ENCODE data around the gene SLCO3A1. TPM values are rescaled to one million over a fixed set of nuclear protein-coding genes. Genes with fewer than 3 reads are reported as not detected.

The SLCO3A1 gene
- total RNA-seq, 1 donor from 2014 or later: 46.6 TPM

DNA sequence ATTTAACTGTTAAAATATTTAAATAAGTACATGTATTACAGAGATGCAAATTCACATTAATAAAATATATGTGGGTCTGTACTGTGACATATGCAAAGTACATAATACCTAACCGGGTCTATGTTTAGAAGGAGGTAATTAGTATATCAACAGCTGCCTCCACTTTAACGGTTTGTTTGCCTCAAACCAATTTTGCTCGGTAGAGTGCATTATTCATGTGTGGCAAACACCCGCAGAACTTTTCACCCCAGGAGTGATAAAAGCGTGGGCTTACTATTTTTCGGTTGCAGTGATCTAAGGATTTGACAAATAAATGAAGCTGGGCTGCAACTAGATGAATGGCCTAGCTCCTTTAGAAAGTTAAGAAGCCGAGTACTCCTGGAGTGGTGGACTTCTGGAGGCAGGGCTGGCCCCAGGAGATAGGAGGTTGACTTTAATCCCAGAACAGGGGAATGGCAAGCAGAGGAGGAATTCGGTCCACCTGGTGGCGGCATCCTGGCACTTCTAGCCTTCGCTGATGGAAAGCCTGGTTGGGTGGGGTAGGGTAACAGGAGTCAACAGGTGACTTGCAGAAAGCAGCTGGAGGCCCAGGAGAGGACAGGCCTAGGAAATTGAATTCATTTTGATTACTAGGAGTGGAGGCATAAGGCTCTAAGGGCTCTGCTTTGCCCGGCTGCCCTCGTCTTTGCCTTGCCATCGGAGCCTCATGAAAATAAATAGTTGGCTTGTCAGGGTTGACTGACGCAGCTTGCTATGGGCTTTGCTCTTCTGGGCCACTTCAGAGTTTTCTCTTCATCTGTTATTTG, 2.4 kb downstream of the SLCO3A1 start:
- ATAC-seq (ENCODE audit: poor library complexity) (no peak), DNase-seq (no peak)
- intact Hi-C loops (cut with DNase I): no loop called here

DNA sequence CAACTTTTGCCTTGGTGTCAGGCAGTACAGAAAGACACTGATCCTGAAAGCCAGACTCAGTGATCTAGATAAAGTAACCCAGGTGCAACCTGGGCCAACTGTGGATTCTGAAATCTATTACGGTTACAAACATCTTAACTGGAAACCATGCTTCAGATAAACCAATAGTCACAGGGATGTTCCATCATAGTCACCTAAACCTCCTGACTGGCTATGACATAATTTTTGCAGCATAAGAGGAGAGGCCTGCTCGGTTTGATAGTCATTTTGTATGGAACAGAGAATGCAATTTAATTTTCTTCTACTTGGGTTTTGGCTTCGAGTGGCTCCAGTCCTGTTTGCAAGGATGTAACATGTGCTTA, 3.7 kb downstream of the SLCO3A1 start:
- ATAC-seq (ENCODE audit: poor library complexity) (no peak), DNase-seq (no peak)
- intact Hi-C loops (cut with DNase I): no loop called here

DNA sequence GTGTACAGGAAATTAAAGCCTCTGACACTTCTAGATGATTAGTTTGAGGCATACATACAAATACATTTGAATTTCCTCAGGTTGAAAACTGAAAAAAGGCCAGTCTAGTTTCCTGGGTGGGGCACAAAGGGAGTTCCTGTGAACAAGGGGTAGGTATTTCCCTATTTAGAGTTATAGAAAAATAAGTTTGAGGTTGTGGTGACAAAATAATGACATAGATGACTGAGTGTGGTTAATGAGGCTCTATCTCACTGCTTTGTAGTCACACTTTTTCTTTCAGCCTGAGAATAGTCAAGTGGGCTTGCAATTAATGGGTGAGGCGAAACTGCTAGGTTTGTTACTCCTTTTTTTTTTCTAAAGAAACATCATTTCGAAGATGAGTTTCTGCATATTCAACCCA, 4.3 kb downstream of the SLCO3A1 start:
- intact Hi-C loops (cut with DNase I): no loop called here
- ATAC-seq (ENCODE audit: poor library complexity) (no peak), DNase-seq (no peak)

DNA sequence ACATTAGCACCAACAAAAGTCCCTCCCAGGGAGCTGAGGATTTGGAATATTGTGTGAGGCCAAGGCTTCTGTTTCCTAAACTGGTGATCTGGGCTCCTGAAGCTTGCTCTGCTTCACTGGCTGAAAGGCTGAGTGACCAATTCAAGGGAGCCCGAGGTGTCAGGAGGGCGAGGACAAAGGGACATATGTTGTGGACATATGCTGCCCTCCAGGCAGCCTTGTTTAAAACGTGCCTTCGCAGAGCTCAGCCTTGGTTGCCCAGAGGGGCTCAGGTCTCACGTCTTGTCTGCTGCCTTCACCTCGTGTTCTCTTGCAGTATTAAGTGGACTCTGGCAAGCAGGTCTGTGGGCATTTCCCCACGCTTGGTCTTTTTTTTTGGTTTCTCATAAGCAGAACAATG, 7.0 kb downstream of the SLCO3A1 start:
- intact Hi-C loops (cut with DNase I): loop anchor here (5.0 kb wide), 1 partner anchor 82 kb away; no protein-coding TSS in a partner anchor
- no peak for DNase-seq
- ATAC-seq (ENCODE audit: poor library complexity): no peak

DNA sequence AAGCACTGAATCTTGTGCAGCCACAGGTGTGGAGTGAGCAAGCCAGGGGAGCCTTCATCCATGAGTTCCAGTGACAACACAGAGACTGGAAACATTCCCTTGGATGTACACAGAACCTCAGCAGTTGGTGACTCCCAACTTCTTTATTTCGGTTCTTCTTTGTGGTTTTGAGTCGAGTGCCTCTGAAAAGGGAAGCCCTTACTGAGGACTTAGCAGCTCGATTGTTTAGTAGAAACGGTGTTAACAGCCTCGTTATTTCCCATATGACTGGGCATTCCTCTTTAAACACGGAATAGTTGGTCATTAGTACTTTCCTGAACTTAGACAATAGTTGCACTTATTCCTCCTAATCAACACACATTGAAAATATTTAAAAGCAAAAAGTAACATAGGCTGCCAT, 7.7 kb downstream of the SLCO3A1 start:
- intact Hi-C loops (cut with DNase I): loop anchor here (5.0 kb wide), 1 partner anchor 81 kb away; no protein-coding TSS in a partner anchor
- ATAC-seq (ENCODE audit: poor library complexity) (no peak), DNase-seq (no peak)

DNA sequence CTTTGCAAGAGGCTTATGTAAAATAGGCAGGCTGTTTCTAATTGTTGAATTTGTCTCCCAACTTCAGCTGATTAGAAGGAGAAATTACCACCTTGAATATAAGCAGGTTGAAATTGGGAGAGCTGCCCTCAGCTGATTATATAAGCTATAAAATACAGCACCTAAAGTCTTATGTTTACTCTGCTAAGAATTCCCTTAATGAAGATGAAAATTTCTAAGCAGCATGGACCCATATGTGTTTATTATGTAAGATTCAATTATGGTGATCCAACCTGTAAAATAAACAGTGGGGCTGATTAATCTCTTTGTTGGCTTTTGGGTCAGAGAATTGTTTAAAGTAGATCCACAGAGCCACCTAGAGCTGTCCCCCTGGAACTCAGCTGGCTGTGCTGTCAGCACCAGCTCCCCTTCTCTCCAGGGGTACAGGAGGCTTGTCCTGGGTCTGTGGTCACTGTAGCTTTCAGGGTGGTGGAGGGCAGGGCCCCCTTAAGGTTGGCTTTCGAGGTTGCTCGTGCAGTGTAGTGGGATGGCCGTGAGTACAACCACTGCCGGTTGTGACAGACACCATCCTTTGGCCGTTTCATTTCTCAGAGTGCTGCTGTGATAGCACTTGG, 9.5 kb downstream of the SLCO3A1 start:
- intact Hi-C loops (cut with DNase I): loop anchor here (5.0 kb wide), 1 partner anchor 79 kb away; no protein-coding TSS in a partner anchor
- ATAC-seq (ENCODE audit: poor library complexity): no peak

DNA sequence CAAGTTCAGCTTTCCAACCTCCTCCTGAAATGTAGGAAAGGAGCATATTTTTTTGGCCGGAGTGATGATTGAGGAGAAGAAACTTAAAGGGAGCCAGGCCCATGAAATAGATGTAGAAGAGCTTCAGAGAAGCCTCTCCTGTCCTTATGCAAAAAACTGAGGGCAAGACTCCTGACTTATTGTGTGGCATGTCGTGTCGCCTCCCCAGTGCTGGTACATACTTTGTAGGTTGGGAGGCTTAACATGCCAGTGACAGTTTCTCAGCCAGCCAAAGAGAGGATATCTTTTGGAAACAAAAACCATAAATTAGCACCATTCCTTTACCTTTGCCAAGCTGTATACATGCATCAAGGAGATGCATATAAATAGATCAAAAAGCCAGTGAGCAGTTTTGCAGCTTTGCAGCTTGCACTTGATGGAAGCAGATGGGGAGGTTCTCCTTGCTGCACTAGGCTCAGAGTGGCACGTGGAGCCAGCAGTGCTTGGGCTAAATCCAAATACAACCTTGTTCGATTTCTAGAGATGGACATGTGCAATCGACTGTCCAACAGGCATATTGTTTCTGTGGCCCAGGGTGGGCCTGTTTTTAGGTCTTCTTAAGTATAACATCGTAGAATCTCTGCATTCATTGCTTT, 10.2 kb downstream of the SLCO3A1 start:
- no peak for ATAC-seq (ENCODE audit: poor library complexity)
- intact Hi-C loops (cut with DNase I): loop anchor here (5.0 kb wide), 1 partner anchor 79 kb away; no protein-coding TSS in a partner anchor

More for the DNA sequence above, 9.5 kb downstream of the SLCO3A1 start:
- no peak for DNase-seq

DNA sequence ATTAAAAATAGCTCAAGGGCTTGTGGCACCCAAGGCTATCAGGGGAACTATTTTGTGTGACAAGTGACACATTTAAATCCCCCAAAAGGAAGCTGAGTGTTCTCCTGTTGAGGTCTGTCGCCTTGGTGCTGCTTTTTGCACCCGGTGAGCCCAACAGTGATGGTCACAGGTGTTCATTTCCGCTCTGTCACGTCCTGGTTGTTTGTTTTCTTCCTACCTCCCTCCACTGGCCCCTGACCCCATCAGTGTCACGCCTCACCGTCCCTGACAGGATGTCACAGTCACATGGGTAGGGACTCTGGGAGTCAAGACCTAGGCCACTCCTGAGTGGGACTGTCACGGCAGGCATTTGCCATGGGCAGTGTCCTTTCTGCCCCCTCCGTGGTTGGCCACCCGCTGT, 11.2 kb downstream of the SLCO3A1 start:
- ATAC-seq (ENCODE audit: poor library complexity) (peak; percentile 36), DNase-seq (no peak)
- intact Hi-C loops (cut with DNase I): loop anchor here (5.0 kb wide), 1 partner anchor 78 kb away; no protein-coding TSS in a partner anchor

More for the DNA sequence above, 10.2 kb downstream of the SLCO3A1 start:
- DNase-seq: no peak

DNA sequence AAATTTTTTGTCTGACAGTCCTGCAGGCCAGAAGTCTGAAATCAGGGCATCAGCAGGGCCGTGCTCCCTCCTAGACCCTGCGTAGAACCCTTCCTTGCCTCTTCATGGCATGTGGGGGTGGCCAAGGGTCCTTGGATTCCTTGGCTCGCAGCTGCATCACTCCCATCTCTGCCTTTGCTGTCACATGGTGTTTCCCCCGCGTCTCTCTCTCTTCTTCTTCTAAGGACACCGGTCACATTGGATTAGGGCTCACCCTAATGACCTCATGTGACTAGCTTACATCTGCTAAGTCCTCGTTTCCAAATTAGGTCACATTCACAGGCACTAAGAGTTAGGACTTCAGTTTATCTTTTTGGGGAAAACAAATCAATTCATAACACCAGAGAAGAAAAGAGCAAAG, 12.0 kb downstream of the SLCO3A1 start:
- ATAC-seq (ENCODE audit: poor library complexity) (no peak), DNase-seq (no peak)
- intact Hi-C loops (cut with DNase I): no loop called here

DNA sequence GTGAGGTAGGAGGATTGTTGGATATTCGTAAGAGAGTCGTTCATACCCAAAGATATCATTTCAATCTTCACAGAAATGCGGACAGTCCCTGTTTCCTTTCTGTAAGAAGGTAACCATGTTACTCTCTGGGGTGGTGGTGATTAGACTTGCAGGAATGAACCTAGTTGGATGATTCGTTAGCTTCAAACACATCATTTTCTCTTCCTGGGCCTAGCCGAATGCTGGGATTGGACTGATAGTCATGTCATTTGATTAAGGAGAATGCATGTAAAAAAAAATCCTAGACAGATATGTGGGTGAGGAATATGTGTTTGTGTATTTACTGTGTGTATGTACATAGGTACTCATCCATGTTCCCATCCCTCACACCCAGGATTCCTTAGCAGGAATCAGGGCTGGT, 12.4 kb downstream of the SLCO3A1 start:
- intact Hi-C loops (cut with DNase I): loop anchor here (2.0 kb wide), 1 partner anchor 53 kb away; no protein-coding TSS in a partner anchor
- no peak for ATAC-seq (ENCODE audit: poor library complexity)
- DNase-seq: no peak

DNA sequence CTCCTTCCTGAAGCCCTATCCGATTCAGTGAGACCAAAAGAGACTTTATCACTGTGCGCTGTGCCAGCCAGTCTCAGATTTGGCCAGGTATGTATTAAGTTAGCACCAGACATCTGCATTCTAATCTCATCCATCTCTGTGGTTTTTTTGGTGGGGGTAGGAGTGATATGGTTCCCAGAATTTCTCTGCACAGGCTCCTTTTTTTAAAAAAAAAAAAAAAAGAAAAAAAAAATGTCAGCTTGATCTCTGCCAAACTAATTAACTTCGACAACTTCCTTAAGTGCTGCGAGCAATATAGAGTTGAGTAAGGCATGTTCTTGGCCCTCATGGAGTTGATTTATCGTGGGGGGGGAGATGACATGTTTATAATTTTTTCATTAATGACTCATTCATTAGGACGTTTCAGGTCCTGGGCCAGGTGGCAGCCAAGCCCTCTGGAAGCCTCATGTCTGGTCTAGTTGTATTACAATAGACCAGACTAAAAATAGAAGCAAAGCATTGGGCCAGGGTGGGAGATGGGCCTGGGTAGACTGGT, 12.9 kb downstream of the SLCO3A1 start:
- DNase-seq: peak; percentile 62
- intact Hi-C loops (cut with DNase I): loop anchor here (2.0 kb wide), 1 partner anchor 52 kb away; no protein-coding TSS in a partner anchor
- ATAC-seq (ENCODE audit: poor library complexity): peak; percentile 40

DNA sequence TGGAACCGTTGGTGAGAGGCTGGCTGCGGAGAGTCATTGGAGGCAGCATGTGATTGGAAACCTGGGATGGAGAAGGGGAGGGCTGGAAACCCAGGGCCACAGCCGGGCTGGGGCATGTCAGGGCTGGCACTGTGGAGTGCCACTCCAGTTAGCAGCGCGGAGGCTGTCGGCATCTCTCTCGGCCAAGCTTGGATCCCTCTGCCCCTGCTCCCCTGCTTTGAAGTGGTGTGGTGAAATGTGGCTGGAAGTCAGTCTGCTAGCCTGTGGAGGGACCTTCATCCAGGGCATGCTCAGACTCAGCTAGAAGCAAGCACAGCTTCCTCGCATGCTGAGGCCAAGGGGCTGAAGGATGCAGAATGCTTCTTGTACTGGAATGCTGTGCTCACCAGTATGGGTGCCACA, 13.5 kb downstream of the SLCO3A1 start:
- intact Hi-C loops (cut with DNase I): loop anchor here (2.0 kb wide), 1 partner anchor 52 kb away; no protein-coding TSS in a partner anchor
- peak; percentile 81 for DNase-seq
- ATAC-seq (ENCODE audit: poor library complexity): peak; percentile 85

DNA sequence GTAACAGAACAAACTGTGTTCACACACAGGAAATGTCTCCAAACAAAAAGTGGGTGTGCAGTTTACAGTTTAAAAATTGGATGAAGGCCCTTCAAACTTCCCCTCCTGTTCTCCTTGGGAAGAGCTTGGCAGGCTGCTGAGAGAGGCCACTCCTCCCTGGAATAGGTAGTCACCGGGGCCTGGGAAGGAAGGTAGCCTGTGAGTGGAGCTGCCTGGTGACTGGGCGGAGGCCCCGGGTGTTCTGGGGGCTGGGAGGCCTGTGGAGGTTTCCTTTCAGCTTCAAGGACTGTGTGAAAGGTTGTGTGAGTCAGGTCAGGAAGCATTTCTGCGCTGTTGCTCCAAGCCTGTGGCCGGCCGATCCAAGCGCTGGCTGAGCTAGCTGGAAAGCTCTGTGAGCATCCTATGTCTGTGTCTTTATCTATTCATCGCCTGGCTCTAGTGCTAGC, 14.1 kb downstream of the SLCO3A1 start:
- peak; percentile 64 for ATAC-seq (ENCODE audit: poor library complexity)
- DNase-seq: peak; percentile 78
- intact Hi-C loops (cut with DNase I): loop anchor here (2.0 kb wide), 1 partner anchor 51 kb away; no protein-coding TSS in a partner anchor

DNA sequence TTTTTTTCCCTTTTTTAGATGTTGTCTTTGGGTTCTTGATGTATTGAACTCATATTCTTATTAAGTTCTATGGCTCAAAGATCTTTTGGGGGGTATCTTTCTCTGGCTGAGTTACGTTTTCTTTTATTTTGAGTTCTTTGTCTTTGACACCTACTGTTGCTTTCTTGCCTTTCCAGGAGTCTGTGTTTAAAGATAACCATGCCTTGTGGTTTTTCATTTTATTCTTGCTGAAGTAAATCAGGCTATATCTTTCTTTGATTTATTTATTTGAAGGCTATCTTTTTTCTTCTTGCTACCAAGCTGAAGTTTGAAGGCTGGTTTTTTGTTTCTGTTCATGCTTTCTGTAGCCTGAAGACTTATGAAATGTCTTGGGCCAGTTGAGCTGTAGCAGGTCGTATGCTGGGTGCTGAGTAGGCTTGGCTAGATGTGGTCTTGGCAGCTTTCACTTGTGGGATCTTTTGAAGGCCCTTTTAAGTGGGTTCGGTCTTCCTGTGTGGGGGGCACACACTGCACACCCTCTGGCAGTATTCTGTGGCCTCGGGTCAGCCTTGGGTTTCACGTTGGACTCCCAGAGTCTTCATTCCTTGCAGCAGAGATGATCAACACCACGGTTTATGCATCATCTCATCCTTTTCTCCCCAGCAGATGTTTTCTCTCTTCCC, 17.5 kb downstream of the SLCO3A1 start:
- intact Hi-C loops (cut with DNase I): no loop called here
- no peak for ATAC-seq (ENCODE audit: poor library complexity)
- no peak for DNase-seq

DNA sequence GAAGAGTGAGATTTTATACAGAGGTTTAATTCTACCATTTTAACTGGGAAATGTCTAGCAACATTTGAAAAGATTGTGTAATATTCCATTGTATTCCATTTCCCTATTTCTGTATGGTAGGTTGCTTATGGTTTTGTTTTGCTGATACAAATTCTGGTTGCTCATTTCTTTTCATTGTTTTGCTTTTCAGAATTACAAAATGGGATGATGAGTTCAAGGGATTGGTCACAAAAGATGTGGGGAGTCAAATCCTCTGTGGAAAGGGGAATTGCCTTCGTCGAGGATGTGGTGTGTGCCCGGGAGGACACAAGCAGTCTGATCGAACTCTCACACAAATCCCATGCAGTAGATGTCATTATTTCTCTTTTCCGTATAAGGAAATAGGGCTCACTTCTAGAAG, 18.3 kb downstream of the SLCO3A1 start:
- no peak for ATAC-seq (ENCODE audit: poor library complexity)
- no peak for DNase-seq
- intact Hi-C loops (cut with DNase I): no loop called here

DNA sequence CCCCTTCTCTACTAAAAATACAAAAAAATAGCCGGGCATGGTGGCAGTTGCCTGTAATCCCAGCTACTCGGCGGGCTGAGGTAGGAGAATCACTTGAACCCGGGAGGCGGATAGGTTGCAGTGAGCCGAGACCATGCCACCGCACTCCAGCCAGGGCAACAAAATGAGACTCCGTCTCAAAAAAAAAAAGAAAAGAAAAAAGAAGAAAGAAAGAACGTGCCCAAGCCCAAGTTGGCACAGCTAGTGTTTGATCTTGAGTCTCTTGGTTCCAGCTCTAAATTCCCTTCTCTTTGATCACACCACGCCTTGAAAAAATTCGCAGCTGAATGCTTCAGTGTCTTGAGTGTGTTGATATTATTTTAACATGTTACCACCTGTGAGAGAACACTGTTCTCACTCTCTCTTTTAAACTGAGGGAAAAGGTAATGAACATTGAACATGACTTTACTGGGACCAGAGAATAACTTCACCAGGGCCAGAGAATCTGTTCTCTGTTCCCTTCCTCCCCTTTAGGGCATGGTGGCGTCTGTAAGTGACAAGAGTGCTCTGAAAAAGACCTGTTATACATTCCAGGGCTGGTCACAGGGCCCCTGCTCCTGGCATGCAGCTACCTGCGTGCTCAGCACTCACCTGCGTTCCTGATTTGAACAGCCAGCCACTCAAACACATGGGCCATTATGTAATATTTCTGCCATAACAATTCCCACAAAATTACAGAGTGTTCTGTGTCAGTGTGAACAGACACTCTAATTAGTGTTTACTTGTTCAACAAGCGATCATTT, 19.0 kb downstream of the SLCO3A1 start:
- DNase-seq (no peak), ATAC-seq (ENCODE audit: poor library complexity) (no peak)
- intact Hi-C loops (cut with DNase I): no loop called here

DNA sequence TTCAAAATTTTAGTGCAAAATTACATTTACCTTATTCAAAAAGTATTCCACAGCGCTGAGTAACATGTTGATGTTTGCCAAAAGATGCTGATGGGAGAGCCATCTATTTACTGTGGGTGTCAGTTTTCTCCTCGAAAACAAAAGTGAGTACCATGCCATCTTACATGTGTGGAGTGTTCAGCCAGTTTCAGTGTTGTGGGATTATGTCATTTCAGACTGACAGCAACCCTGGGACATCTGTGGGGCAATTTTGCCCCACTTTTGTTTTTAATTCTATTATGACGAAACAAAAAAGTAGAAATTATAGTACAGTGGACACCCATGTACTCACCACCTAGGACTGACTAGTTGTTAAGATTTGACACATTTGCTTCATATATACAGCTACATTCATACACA, 19.6 kb downstream of the SLCO3A1 start:
- DNase-seq (no peak), ATAC-seq (ENCODE audit: poor library complexity) (no peak)
- intact Hi-C loops (cut with DNase I): no loop called here

DNA sequence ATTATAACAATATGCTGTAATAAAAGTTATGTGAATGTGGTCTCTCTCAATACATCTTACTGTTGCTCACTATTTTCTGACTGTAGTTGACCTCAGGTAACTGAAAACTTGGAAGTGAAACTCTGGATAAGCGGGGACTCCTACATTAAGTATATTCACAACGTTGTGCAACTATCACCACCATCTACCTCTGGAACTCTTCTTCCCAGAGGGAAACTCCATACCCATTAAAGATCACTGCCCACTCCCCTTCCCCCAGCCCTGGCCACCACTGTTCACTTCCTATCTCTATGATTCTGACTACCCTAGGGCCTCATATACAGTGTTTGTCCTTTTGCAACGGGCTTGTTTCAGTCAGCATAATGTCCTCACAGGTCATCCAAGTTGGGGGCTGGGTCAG, 20.7 kb downstream of the SLCO3A1 start:
- DNase-seq (no peak), ATAC-seq (ENCODE audit: poor library complexity) (no peak)
- intact Hi-C loops (cut with DNase I): no loop called here

All from Right ventricle myocardium superior (tissue), 1 donor.